Tibial nerve (tissue), 4 donors: ENCODE data around the gene ELP5. TPM values are rescaled to one million over a fixed set of nuclear protein-coding genes. Genes with fewer than 3 reads are reported as not detected.

ENCODE experiments used
- DNase-seq, 2 donors: peaks; one replicate each; pipeline ENCODE4 v3.0.0-alpha.2; 2019; ENCODE audit warnings: low spot score in 2 of 2
- H3K27ac ChIP-seq, 4 donors: fragments of 200-600 bp; sonication (generic) in 3 of 4; one replicate each; pipeline ENCODE4 v1.5.1; 2017 to 2019; ENCODE audit warnings: mild to moderate bottlenecking in 1 of 4
- H3K27me3 ChIP-seq, 2 donors: fragments of 200-600 bp; sonication (generic) in 1 of 2; one replicate each; pipeline versions ENCODE4 v1.5.1 to v1.6.0; 2017 to 2019
- H3K36me3 ChIP-seq, 3 donors: fragments of 200-600 bp; sonication (generic); one replicate each; pipeline ENCODE4 v1.5.1; 2018 to 2019
- H3K4me1 ChIP-seq, 4 donors: fragments of 200-600 bp; sonication (generic) in 3 of 4; one replicate each; pipeline ENCODE4 v1.5.1; 2017 to 2019
- H3K4me3 ChIP-seq, 4 donors: fragments of 200-600 bp; sonication (generic) in 3 of 4; one replicate each; pipeline ENCODE4 v1.5.1; 2017 to 2019; ENCODE audit warnings: mild to moderate bottlenecking in 1 of 4, moderate library complexity in 1 of 4
- H3K9me3 ChIP-seq, 4 donors: fragments of 200-600 bp; sonication (generic) in 3 of 4; one replicate each; pipeline ENCODE4 v1.5.1; 2017 to 2019
- CTCF ChIP-seq, 5 experiments: fragments of 200-600 bp in 3 of 5; fragments of 450-650 bp in 2 of 5; sonication (generic) in 3 of 5; IDR thresholded peaks; one replicate each; pipeline ENCODE4 v1.5.1; 2016 to 2019; ENCODE audit warnings: antibody characterized with exemption in 5 of 5, mild to moderate bottlenecking in 3 of 5, moderate library complexity in 2 of 5
- EP300 ChIP-seq, 2 donors: sonication (generic); formaldehyde crosslinking; IDR thresholded peaks; one replicate each; pipeline ENCODE4 v1.6.1; 2017; ENCODE audit warnings: antibody characterized with exemption in 2 of 2, mild to moderate bottlenecking in 1 of 2
- POLR2A ChIP-seq, 2 donors: fragments of 450-650 bp; IDR thresholded peaks; one replicate each; pipeline ENCODE4 v1.6.1; 2017; ENCODE audit warnings: antibody characterized with exemption in 2 of 2, mild to moderate bottlenecking in 2 of 2, moderate library complexity in 2 of 2
- WGBS, 2 donors: methylation state at CpG; one replicate each; pipeline ENCODE4 v1.1.5; 2018; 5-methylcytosine and 5-hydroxymethylcytosine counted together
- total RNA-seq, 4 donors: library from RNA; depleted of rRNA; stranded (reverse); fragments of >200 nt; gene quantifications; one replicate each; pipeline ENCODE4 v1.1.0, GENCODE V29; 2016

The ELP5 gene
- total RNA-seq, 4 donors from 2014 or later: 21.9 to 28.7 (median 25.0) TPM

DNA sequence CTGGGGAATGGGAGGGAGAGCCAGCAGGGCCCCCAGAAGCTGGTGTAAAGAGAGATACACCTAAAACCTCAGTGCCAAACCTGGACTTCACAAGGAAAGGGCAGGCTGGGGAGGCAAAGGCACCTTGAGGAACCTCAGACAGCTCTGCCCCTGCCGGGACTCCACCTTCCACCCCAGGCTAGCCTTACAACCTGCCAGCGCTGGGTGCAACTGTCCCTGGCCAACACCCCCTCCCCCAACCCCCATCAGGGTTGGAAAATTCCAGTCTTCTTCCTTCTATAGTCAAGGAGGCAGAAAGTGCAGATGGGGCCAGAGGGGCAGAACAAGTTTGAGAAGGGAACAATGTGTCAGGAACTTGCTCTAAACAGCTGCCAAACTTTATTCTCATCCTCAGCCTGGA lies 40.2 kb downstream of the ELP5 start:
- peak overlapping the region in 1 of 4 donors; percentile 2 for H3K27ac ChIP-seq
- peaks cover 0 to 81% of the 10 kb centered on the region in 2 donors for H3K27me3 ChIP-seq
- TF ChIP-seq EP300 (IDR thresholded peaks at IDR 0.05): no peak
- TF ChIP-seq POLR2A (IDR thresholded peaks at IDR 0.05): no peak
- TF ChIP-seq CTCF (IDR thresholded peaks at IDR 0.05): no peak
- no peaks in the 10 kb centered on the region for H3K36me3 ChIP-seq
- peaks cover 0 to 38% (median 25%) of the 10 kb centered on the region in 4 donors for H3K4me1 ChIP-seq
- DNase-seq: no peak
- H3K9me3 ChIP-seq: no peaks in the 10 kb centered on the region
- H3K4me3 ChIP-seq: no peak overlapping the region
- 80 to 86% methylated on average over 1 to 2 of the region's 2 CpGs for WGBS, 2 donors

- H3K27me3 ChIP-seq: peaks cover 0 to 76% of the 10 kb centered on the region in 2 donors
Observed at GRCh38 chr17:7292729-7293128, 40.7 kb downstream of the ELP5 start.

GRCh38 chr17:7293159-7293558 lies 41.1 kb downstream of the ELP5 start:
- H3K27me3 ChIP-seq: peaks cover 0 to 72% of the 10 kb centered on the region in 2 donors
- H3K36me3 ChIP-seq: no peaks in the 10 kb centered on the region
- no peak overlapping the region for H3K4me3 ChIP-seq
- H3K4me1 ChIP-seq: peaks cover 0 to 38% (median 25%) of the 10 kb centered on the region in 4 donors
- no peak overlapping the region for H3K27ac ChIP-seq
- TF ChIP-seq POLR2A (IDR thresholded peaks at IDR 0.05) (no peak), EP300 (IDR thresholded peaks at IDR 0.05) (no peak)
- DNase-seq: no peak
- WGBS, 2 donors: 82 to 84% methylated on average over 10 to 11 of the region's 11 CpGs
- H3K9me3 ChIP-seq: no peaks in the 10 kb centered on the region

More at GRCh38 chr17:7292729-7293128, 40.7 kb downstream of the ELP5 start:
- Histone ChIP-seq H3K4me3 (no peak overlapping the region), H3K4me1 (peaks cover 0 to 38% (median 25%) of the 10 kb centered on the region in 4 donors), H3K27ac (no peak overlapping the region), H3K36me3 (no peaks in the 10 kb centered on the region), H3K9me3 (no peaks in the 10 kb centered on the region)
- no peak for DNase-seq
- TF ChIP-seq POLR2A (IDR thresholded peaks at IDR 0.05) (no peak), CTCF (IDR thresholded peaks at IDR 0.05) (no peak), EP300 (IDR thresholded peaks at IDR 0.05) (no peak)
- 22 to 32% methylated on average over 5 to 6 of the region's 6 CpGs for WGBS, 2 donors

GRCh38 chr17:7293816-7294613 lies 42.0 kb downstream of the ELP5 start:
- H3K4me3 ChIP-seq: peak overlapping the region in 3 of 4 donors; percentile 8 to 45 (median 38)
- TF ChIP-seq POLR2A (IDR thresholded peaks at IDR 0.05) (no peak), EP300 (IDR thresholded peaks at IDR 0.05) (no peak), CTCF (IDR thresholded peaks at IDR 0.05) (no peak)
- no peaks in the 10 kb centered on the region for H3K36me3 ChIP-seq
- DNase-seq: no peak
- no peak overlapping the region for H3K27ac ChIP-seq
- whole genome bisulfite sequencing, 2 donors: 7 to 8% methylated on average over 31 to 37 of the region's 75 CpGs
- peaks cover 0 to 38% (median 25%) of the 10 kb centered on the region in 4 donors for H3K4me1 ChIP-seq
- H3K9me3 ChIP-seq: no peaks in the 10 kb centered on the region
- H3K27me3 ChIP-seq: peaks cover 0 to 67% of the 10 kb centered on the region in 2 donors

GRCh38 chr17:7294614-7295153 lies 42.7 kb downstream of the ELP5 start, which contains the start of gene YBX2:
Gene YBX2, minus strand, starts transcription at chr17:7294639. Its CDS starts 139 bp downstream, at chr17:7294500.
- Histone ChIP-seq H3K36me3 (no peaks in the 10 kb centered on the region), H3K27ac (peak within 1 kb of the TSS in 1 of 4 donors; percentile 26), H3K4me3 (peak within 1 kb of the TSS; percentile 1 to 45 (median 23)), H3K4me1 (peaks cover 0 to 38% (median 25%) of the 10 kb centered on the region in 4 donors), H3K9me3 (no peaks in the 10 kb centered on the region), H3K27me3 (peaks cover 0 to 60% of the 10 kb centered on the region in 2 donors)
- DNase-seq: no peak
- 3 to 6% methylated on average over 8 to 16 of the region's 57 CpGs for WGBS, 2 donors
- TF ChIP-seq CTCF (IDR thresholded peaks at IDR 0.05) (no peak), EP300 (IDR thresholded peaks at IDR 0.05) (no peak), POLR2A (IDR thresholded peaks at IDR 0.05) (no peak)
